HCT116 (cell line): ENCODE results near the gene DHX58. TPM values are rescaled to one million over a fixed set of nuclear protein-coding genes. Genes with fewer than 3 reads are reported as not detected.
A peak's percentile ranks its signal among the peaks of the same experiment; 100 is the strongest.

Experiments used
- ATAC-seq: fragments of 200-7000 bp; cut with Tn5 transposase; 2 replicates; pipeline ENCODE4 v1.9.1; 2020; ENCODE audit warnings: mild to moderate bottlenecking, moderate library complexity
- BruUV-seq: library from RNA; stranded (reverse); fragments of 400-500 nt; replicated peaks from 2 replicates; lab custom pipeline; 2021; lab: Mats Ljungman, UMichigan
- CTCF ChIA-PET: fragments of 300-600 bp; sonication (Branson Sonifier 250); formaldehyde crosslinking; loops from one replicate; lab custom pipeline; 2021; ENCODE audit warnings: antibody characterized with exemption; lab: Charles Lee
- POLR2A ChIA-PET: fragments of 300-600, 350-600 bp; sonication (Branson Sonifier 250); formaldehyde crosslinking; loops from one replicate; lab custom pipeline; 2021; ENCODE audit warnings: antibody characterized with exemption; lab: Charles Lee
- RAD21 ChIA-PET, 2 experiments: fragments of 300-600 bp; sonication (Branson Sonifier 250); formaldehyde crosslinking; loops; one replicate each; lab custom pipeline; 2023; ENCODE audit warnings: low total read pairs in 2 of 2; ENCODE audit not compliant: uncharacterized antibody in 2 of 2, unreplicated experiment in 2 of 2, low non-redundant PET in 1 of 2; lab: Charles Lee
- DNase-seq: peaks from one replicate; pipeline ENCODE4 v3.0.0-alpha.2; 2010; ENCODE audit warnings: low read depth, low spot score
- H2AFZ ChIP-seq: fragments of 200-600 bp; shearing (Covaris generic), sonication (generic); 2 replicates; pipeline ENCODE4 v1.6.1; 2017; ENCODE audit warnings: low read depth, mixed run types, mixed read lengths, antibody characterized with exemption, low read length; ENCODE audit not compliant: poor library complexity, severe bottlenecking
- H3K27ac ChIP-seq: 2 replicates; pipeline ENCODE4 v1.5.1; 2012; ENCODE audit warnings: low read depth, low read length
- H3K27me3 ChIP-seq: fragments of 200-600 bp; sonication (generic); 2 replicates; pipeline ENCODE4 v1.6.1; 2016; ENCODE audit warnings: mixed run types, low read length, mixed read lengths; ENCODE audit not compliant: insufficient read depth
- H3K36me3 ChIP-seq, 2 experiments: fragments of 200-500 bp in 1 of 2; fragments of 200-600 bp in 1 of 2; sonication (Bioruptor generic) in 1 of 2; sonication (generic) in 1 of 2; 2 replicates each; pipeline versions ENCODE4 v1.5.1 to v1.6.1; 2014 to 2016; ENCODE audit warnings: low read length in 2 of 2, inconsistent platforms in 1 of 2, mixed read lengths in 1 of 2, mixed run types in 1 of 2; ENCODE audit not compliant: insufficient read depth in 2 of 2, control insufficient read depth in 1 of 2
- H3K4me1 ChIP-seq, 2 experiments: fragments of 200-600 bp in 1 of 2; sonication (generic) in 1 of 2; 2 replicates each; pipeline versions ENCODE4 v1.5.1 to v1.6.1; 2012 to 2017; ENCODE audit warnings: low read length in 2 of 2, inconsistent platforms in 1 of 2, mild to moderate bottlenecking in 1 of 2, mixed read lengths in 1 of 2, mixed run types in 1 of 2, moderate library complexity in 1 of 2; ENCODE audit not compliant: insufficient read depth in 2 of 2, control insufficient read depth in 1 of 2
- H3K4me2 ChIP-seq: fragments of 200-600 bp; sonication (generic); 2 replicates; pipeline ENCODE4 v1.6.1; 2017; ENCODE audit warnings: mixed run types, low read length, mixed read lengths
- H3K4me3 ChIP-seq, 2 experiments: fragments of 200-600 bp in 1 of 2; sonication (generic) in 1 of 2; replicated peaks in 1 of 2; 2 replicates each; pipeline ENCODE4 v1.5.1; 2011 to 2016; ENCODE audit warnings: low read length in 2 of 2, control low read depth in 1 of 2, low read depth in 1 of 2, mild to moderate bottlenecking in 1 of 2, mixed read lengths in 1 of 2, mixed run types in 1 of 2
- H3K79me2 ChIP-seq: fragments of 200-600 bp; sonication (generic); 2 replicates; pipeline ENCODE4 v1.6.1; 2017; ENCODE audit warnings: mild to moderate bottlenecking, mixed run types, low read length, moderate library complexity, mixed read lengths; ENCODE audit not compliant: insufficient read depth
- H3K9ac ChIP-seq: fragments of 200-600 bp; sonication (generic); 2 replicates; pipeline ENCODE4 v1.6.1; 2016; ENCODE audit warnings: low read length, mixed read lengths
- H3K9me2 ChIP-seq: fragments of 200-600 bp; sonication (generic), shearing (Covaris generic); 2 replicates; pipeline ENCODE4 v1.6.1; 2017; ENCODE audit warnings: mixed run types, mild to moderate bottlenecking, moderate library complexity; ENCODE audit not compliant: insufficient read depth
- H3K9me3 ChIP-seq, 2 experiments: fragments of 200-500 bp in 1 of 2; fragments of 200-600 bp in 1 of 2; sonication (Bioruptor generic) in 1 of 2; sonication (generic) in 1 of 2; 2 replicates each; pipeline ENCODE4 v1.6.1; 2014 to 2017; ENCODE audit warnings: low read length in 2 of 2, mixed read lengths in 2 of 2, inconsistent platforms in 1 of 2, low read depth in 1 of 2, mild to moderate bottlenecking in 1 of 2, mixed run types in 1 of 2, moderate library complexity in 1 of 2; ENCODE audit not compliant: control insufficient read depth in 1 of 2, insufficient read depth in 1 of 2
- H4K20me1 ChIP-seq: fragments of 200-600 bp; sonication (generic), shearing (Covaris generic); 2 replicates; pipeline ENCODE4 v1.6.1; 2017; ENCODE audit warnings: mixed run types, mild to moderate bottlenecking, moderate library complexity; ENCODE audit not compliant: insufficient read depth
- EGR1 ChIP-seq: IDR thresholded peaks from 2 replicates; pipeline ENCODE4 v1.6.1; 2012; ENCODE audit warnings: low read depth
- EZH2 ChIP-seq: fragments of 200-600 bp; sonication (generic); IDR thresholded peaks from 2 replicates; pipeline ENCODE4 v1.6.1; 2017; ENCODE audit warnings: antibody characterized with exemption, mixed run types
- SRF ChIP-seq: IDR thresholded peaks from 2 replicates; pipeline ENCODE4 v1.6.1; 2012; ENCODE audit warnings: low read depth
- YY1 ChIP-seq: IDR thresholded peaks from 2 replicates; pipeline ENCODE4 v1.6.1; 2011; ENCODE audit warnings: low read length, low read depth, moderate library complexity, mild to moderate bottlenecking; ENCODE audit not compliant: insufficient replicate concordance; ENCODE audit errors: extremely low read depth
- intact Hi-C: fragments of 100-400 bp; cut with micrococcal nuclease; formaldehyde crosslinking; loops from 2 replicates; pipeline ENCODE4 v1.10.0; 2022
- total RNA-seq: library from RNA; stranded (reverse); gene quantifications from one replicate; pipeline ENCODE4 v1.2.1, GENCODE V29; 2021; ENCODE audit not compliant: unreplicated experiment
- TF ChIP-seq, protein P1 (sequence below): IDR thresholded peaks from 2 replicates; pipeline ENCODE4 v1.6.1; 2012; ENCODE audit warnings: low read depth

DHX58 gene
- total RNA-seq, 1 experiment from 2014 or later, result 1.2 TPM

DNA sequence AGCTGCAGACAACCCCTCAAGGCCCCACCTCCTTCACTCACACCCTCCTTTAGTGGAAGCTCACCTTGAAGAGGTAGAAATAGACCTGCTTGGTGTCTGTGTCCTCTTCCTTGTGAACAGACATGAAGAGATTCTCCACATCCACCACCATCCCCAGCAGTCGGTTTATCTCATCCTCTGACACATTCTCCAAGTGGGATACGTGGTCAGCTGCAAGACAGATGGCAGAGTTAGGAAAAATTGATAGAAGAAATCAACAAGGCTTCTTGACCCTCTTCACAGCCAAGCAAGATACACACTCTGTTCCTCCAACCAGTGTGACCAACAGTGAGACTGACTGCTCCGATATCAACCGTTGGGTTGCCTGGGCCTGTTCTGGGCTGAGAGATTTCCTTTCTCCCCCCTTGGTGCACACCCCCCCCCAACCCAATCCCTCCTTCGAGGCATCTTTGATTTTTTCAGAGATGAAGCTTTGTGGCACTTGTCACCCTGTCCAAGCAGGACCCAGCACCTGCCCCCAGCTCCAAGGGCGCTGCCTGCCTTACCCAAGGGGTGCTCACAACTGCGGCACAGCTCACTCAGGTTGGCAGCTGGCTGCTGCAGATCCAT lies 7.8 kb upstream of the DHX58 start:
- TF ChIP-seq EGR1 (no peak), EZH2 (no peak), SRF (no peak), YY1 (no peak)
- TF ChIP-seq, protein P1, sequence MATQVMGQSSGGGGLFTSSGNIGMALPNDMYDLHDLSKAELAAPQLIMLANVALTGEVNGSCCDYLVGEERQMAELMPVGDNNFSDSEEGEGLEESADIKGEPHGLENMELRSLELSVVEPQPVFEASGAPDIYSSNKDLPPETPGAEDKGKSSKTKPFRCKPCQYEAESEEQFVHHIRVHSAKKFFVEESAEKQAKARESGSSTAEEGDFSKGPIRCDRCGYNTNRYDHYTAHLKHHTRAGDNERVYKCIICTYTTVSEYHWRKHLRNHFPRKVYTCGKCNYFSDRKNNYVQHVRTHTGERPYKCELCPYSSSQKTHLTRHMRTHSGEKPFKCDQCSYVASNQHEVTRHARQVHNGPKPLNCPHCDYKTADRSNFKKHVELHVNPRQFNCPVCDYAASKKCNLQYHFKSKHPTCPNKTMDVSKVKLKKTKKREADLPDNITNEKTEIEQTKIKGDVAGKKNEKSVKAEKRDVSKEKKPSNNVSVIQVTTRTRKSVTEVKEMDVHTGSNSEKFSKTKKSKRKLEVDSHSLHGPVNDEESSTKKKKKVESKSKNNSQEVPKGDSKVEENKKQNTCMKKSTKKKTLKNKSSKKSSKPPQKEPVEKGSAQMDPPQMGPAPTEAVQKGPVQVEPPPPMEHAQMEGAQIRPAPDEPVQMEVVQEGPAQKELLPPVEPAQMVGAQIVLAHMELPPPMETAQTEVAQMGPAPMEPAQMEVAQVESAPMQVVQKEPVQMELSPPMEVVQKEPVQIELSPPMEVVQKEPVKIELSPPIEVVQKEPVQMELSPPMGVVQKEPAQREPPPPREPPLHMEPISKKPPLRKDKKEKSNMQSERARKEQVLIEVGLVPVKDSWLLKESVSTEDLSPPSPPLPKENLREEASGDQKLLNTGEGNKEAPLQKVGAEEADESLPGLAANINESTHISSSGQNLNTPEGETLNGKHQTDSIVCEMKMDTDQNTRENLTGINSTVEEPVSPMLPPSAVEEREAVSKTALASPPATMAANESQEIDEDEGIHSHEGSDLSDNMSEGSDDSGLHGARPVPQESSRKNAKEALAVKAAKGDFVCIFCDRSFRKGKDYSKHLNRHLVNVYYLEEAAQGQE, result no peak
- BruUV-seq, result TSS peak; percentile 57
- intact Hi-C loops, result no loop called here
- H3K4me1 ChIP-seq, result peaks cover 5 to 24% of the 10 kb centered on the region in 2 experiments; a peak in 3 of 4 replicates
- H3K36me3 ChIP-seq, result peaks cover 3 to 17% of the 10 kb centered on the region in 2 experiments; a peak in 3 of 4 replicates
- no peaks in the 10 kb centered on the region for H3K9me2 ChIP-seq
- no peaks in the 10 kb centered on the region for H4K20me1 ChIP-seq
- POLR2A ChIA-PET, result no interaction called here
- H2AFZ ChIP-seq, result no peak overlapping the region
- CTCF ChIA-PET, result interaction anchor here (0.7 to 1.7 kb wide), 5 partner anchors 19 to 407 kb away, joined by 3 to 5 read pairs (median 3); partner anchors contain the start of gene NKIRAS2
- H3K9ac ChIP-seq, result peak overlapping the region; percentile 87
- no peaks in the 10 kb centered on the region for H3K27me3 ChIP-seq
- H3K79me2 ChIP-seq, result no peaks in the 10 kb centered on the region
- H3K9me3 ChIP-seq, result no peaks in the 10 kb centered on the region
- RAD21 ChIA-PET, result interaction anchor here (0.6 to 0.7 kb wide), 3 partner anchors 8 to 383 kb away, joined by 3 to 6 read pairs (median 3); partner anchors contain the start of gene DHX58 (in 1 of the 2)
- H3K27ac ChIP-seq, result peak overlapping the region; percentile 33; the same call in 1 of the 2 replicates
- peak overlapping the region; percentile 94 for H3K4me2 ChIP-seq
- DNase-seq, result no peak
- peak overlapping the region; percentile 55 to 68 for H3K4me3 ChIP-seq
- ATAC-seq, result peak; percentile 3; the same call in 1 of the 2 replicates
